ENCODE results near the gene TBC1D16. TPM values are rescaled to one million over a fixed set of nuclear protein-coding genes. Genes with fewer than 3 reads are reported as not detected.
A peak's percentile ranks its signal among the peaks of the same experiment; 100 is the strongest.

TBC1D16 gene
- total RNA-seq, 4 donors from 2014 or later: 11.9 to 29.7 (median 22.2) TPM

DNA sequence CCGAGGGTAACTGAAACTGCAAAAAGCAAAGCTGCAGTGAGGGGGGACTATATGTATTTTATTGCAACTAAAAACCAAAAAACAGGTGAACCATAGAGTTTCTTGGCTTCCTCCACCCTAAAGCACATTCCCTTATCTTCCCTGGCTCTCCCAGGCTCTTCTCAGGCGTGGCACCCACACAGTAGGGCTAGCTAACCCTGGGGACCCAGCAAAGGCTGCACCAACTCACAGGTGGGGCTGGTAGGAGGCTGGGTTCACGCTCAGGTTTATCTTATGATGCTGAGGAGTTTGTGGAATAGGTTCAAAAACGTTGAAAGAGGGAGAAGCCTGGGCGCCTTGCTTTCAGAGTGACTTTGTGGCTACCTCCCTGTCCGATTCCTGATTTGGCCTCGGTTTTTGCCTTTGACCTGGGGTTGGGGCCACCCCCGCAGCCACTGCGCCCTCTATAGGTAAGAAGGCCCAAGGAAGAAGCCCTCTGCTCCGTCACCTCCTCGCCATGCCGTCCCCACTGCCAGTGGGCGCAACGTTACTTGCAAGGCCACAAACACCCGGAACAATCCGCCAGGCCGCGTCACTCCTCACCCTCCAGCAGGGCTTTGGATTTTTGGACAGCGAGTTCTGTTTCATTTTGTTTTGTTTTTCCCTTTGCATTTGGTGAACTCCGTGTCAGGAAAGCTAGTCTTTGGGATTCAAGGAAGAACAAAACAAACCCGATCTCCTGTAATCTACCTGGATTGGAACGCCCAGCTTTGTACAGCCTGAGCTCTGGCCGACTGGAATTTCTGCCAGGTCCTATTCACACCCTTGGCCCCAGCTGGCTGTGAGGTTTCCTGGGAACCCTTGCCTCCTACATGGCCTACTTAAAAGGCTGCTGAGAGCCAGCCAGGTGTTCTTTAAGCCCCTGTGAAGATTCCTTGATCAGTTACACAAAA, 60.8 kb downstream of the TBC1D16 start:
- TF ChIP-seq CTCF (IDR thresholded peaks at IDR 0.05) (peak in 3 of 6 experiments; percentile 13 to 40 (median 23)), POLR2A (IDR thresholded peaks at IDR 0.05) (no peak)
- Histone ChIP-seq H3K36me3 (peaks cover 0 to 6% (median 0%) of the 10 kb centered on the region in 3 donors), H3K4me1 (no peaks in the 10 kb centered on the region), H3K27ac (no peak overlapping the region), H3K4me3 (no peak overlapping the region), H3K27me3 (no peaks in the 10 kb centered on the region), H3K9me3 (no peaks in the 10 kb centered on the region)
- peak in 1 of 3 donors; percentile 46 for DNase-seq

DNA sequence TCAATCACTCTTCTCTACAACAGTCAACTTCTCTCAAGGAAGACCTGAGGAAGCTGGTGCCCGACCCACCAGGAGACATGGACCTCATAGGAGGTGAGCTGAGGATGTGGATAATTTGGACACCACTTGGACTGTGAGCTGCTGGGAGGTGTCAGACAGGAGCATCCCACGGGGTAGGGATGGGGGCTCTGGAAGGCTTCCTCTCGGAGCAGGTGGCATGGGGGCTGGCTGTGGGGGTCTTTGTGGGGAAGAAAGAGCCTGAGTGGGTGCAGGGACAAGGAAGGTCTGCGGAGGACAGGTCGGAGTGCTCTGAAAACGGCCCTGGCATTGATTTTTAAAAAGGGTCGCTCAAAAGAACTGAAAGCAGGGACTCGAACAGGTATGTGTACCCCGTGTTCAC, 64.0 kb downstream of the TBC1D16 start:
- Histone ChIP-seq H3K4me1 (no peaks in the 10 kb centered on the region), H3K27me3 (no peaks in the 10 kb centered on the region), H3K27ac (no peak overlapping the region), H3K36me3 (peaks cover 0 to 6% (median 0%) of the 10 kb centered on the region in 3 donors), H3K4me3 (no peak overlapping the region), H3K9me3 (no peaks in the 10 kb centered on the region)
- DNase-seq: peak in 1 of 3 donors; percentile 26
- TF ChIP-seq POLR2A (IDR thresholded peaks at IDR 0.05): no peak
- TF ChIP-seq CTCF (IDR thresholded peaks at IDR 0.05): no peak

GRCh38 chr17:79970576-79971068, 65.0 kb downstream of the TBC1D16 start:
- DNase-seq: peak; percentile 48 to 51 (median 50)
- Histone ChIP-seq H3K9me3 (no peaks in the 10 kb centered on the region), H3K36me3 (peaks cover 0 to 6% (median 0%) of the 10 kb centered on the region in 3 donors), H3K27ac (no peak overlapping the region), H3K4me1 (no peaks in the 10 kb centered on the region), H3K4me3 (no peak overlapping the region), H3K27me3 (no peaks in the 10 kb centered on the region)
- TF ChIP-seq POLR2A (IDR thresholded peaks at IDR 0.05) (no peak), CTCF (IDR thresholded peaks at IDR 0.05) (peak in 5 of 6 experiments; percentile 21 to 57 (median 46))

DNA sequence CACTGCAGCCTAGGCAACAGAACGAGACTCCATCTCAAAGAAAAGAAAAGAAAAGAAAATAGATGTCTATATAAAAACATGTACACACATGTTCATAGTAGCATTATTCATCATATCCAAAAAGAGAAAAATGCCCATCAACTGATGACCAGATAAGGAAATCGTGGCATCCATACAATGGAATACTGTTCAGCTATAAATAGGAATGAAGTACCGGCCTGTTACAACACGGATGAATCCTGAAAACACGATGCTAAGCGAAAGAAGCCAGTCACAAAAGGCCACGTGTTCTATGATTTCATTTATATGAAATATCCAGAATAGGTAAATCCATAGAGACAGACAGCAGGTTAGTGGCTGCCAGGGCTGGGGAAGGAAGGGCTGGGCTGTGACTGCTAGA, 65.8 kb downstream of the TBC1D16 start:
- Histone ChIP-seq H3K4me1 (no peaks in the 10 kb centered on the region), H3K9me3 (no peaks in the 10 kb centered on the region), H3K36me3 (peaks cover 0 to 6% (median 0%) of the 10 kb centered on the region in 3 donors), H3K27me3 (no peaks in the 10 kb centered on the region), H3K4me3 (no peak overlapping the region), H3K27ac (no peak overlapping the region)
- TF ChIP-seq CTCF (IDR thresholded peaks at IDR 0.05) (no peak), POLR2A (IDR thresholded peaks at IDR 0.05) (no peak)
- DNase-seq: no peak

DNA sequence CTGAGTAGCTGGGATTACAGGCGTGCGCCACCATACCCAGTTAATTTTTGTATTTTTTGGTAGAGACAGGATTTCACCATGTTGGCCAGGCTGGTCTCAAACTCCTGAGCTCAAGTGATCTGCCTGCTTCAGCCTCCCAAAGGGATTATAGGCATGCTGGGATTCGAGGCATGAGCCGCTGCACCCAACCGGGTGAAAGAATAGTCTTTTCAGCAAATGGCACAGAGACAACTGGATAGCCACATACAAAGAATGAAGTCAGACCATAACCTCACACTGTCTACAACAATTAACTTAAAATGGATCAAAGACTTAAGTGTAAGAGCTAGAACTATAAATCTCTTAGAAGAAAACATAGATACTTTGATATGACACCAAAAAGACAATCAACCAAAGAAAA, 67.6 kb downstream of the TBC1D16 start:
- H3K27me3 ChIP-seq: no peaks in the 10 kb centered on the region
- DNase-seq: peak in 2 of 3 donors; percentile 15 to 22

More for the DNA sequence above, 67.6 kb downstream of the TBC1D16 start:
- H3K4me1 ChIP-seq: no peaks in the 10 kb centered on the region
- H3K36me3 ChIP-seq: peaks cover 0 to 6% (median 0%) of the 10 kb centered on the region in 3 donors
- no peak overlapping the region for H3K27ac ChIP-seq
- no peak overlapping the region for H3K4me3 ChIP-seq
- TF ChIP-seq CTCF (IDR thresholded peaks at IDR 0.05) (no peak), POLR2A (IDR thresholded peaks at IDR 0.05) (no peak)
- no peaks in the 10 kb centered on the region for H3K9me3 ChIP-seq

Measured in Peyer's patch (tissue), 4 donors.